Activated CD4-positive, CD25-positive, alpha-beta regulatory T cell treated with anti-CD3 and anti-CD28 coated beads, Interleukin-2, amount 50 U/mL, for 16 hours (primary cell): ENCODE data around the gene RABL3.
A peak's percentile ranks its signal among the peaks of the same experiment; 100 is the strongest.
"Not testable (repeated sequence)": the region's sequence is repeated elsewhere in the genome, so short reads cannot be mapped to it uniquely, and the experiment has no call there.

Experiments
- DNase-seq: peaks from one replicate; pipeline ENCODE4 v3.0.0-alpha.2; 2020; ENCODE audit warnings: low read depth, low spot score

The RABL3 gene, protein sequence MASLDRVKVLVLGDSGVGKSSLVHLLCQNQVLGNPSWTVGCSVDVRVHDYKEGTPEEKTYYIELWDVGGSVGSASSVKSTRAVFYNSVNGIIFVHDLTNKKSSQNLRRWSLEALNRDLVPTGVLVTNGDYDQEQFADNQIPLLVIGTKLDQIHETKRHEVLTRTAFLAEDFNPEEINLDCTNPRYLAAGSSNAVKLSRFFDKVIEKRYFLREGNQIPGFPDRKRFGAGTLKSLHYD

GRCh38 chr3:120742198-120742848, at the start of gene RABL3, which contains the start of gene GTF2E1:
Gene RABL3 (minus strand): TSS chr3:120742516. CDS start chr3:120742507, 9 bp downstream.
Gene GTF2E1 (plus strand): TSS chr3:120742744. CDS start chr3:120750553, 7,809 bp downstream.
- DNase-seq: peak; percentile 97

GRCh38 chr3:120791913-120792312, 49.6 kb upstream of the RABL3 start:
- no peak for DNase-seq

GRCh38 chr3:120791010-120791409, 48.7 kb upstream of the RABL3 start:
- no peak for DNase-seq

GRCh38 chr3:120785832-120786231, 43.5 kb upstream of the RABL3 start:
- not testable (repeated sequence) for DNase-seq

DNA sequence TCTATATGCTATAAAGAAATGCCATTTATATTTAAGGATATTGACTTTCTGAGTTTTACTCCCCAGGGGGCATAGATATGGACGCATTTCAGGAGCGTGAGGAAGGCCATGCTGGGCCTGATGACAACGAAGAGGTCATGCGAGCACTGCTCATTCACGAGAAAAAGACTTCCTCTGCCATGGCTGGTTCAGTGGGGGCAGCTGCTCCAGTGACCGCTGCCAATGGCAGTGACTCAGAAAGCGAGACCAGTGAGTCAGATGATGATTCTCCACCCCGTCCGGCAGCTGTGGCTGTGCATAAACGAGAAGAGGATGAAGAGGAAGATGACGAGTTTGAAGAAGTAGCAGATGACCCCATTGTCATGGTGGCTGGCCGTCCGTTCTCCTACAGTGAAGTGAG, 38.7 kb upstream of the RABL3 start:
- DNase-seq: no peak

- no peak for DNase-seq
Observed at GRCh38 chr3:120778776-120779175, 36.5 kb upstream of the RABL3 start.

- DNase-seq: no peak
Observed at GRCh38 chr3:120775411-120775810, 33.1 kb upstream of the RABL3 start.

GRCh38 chr3:120773932-120774331, 31.6 kb upstream of the RABL3 start:
- DNase-seq: no peak

DNA sequence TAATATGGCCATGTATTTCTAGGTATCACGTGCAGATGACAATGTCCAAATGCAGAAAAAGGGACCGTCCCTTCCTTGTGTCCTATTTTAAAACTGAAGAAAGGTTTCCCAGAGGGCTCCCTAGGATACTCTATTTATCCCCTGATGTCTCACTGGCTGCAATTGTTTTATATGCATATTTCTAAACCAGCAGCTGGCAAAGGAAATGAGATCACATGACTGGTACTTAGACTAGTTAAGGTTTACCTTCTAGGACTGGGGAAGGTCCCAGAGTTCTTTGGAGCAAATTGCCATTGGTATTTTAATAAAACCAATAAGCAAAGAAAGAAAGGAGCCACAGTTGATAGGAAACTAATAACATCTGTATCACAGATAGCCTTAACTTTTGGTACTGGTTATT, 29.8 kb upstream of the RABL3 start:
- no peak for DNase-seq

GRCh38 chr3:120770891-120771290, 28.6 kb upstream of the RABL3 start:
- DNase-seq: no peak

- DNase-seq: no peak
Observed at GRCh38 chr3:120769436-120769835, 27.1 kb upstream of the RABL3 start.

DNA sequence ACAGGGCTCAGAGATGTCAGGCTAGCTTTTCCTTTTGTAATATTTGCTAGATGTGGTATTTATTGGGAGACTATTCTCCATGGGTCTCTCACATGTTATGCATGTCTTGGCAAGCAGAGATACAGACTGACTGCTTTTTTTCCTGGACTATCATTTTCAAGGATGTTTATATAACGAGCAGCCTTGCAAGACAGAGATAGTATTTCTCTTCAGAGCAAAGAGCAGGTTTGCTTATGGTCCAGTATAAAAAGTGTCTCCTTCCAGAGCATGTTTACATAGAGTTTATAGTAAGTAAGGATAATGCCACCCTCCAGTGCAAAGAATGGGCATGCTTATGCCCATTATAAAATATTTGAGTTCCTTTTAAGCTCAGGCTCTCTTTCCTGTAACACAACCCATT, 24.8 kb upstream of the RABL3 start:
- DNase-seq: no peak

GRCh38 chr3:120766576-120766975, 24.3 kb upstream of the RABL3 start:
- DNase-seq: no peak

GRCh38 chr3:120765830-120766493, 23.6 kb upstream of the RABL3 start:
- no peak for DNase-seq

GRCh38 chr3:120764206-120764605, 21.9 kb upstream of the RABL3 start:
- no peak for DNase-seq

DNA sequence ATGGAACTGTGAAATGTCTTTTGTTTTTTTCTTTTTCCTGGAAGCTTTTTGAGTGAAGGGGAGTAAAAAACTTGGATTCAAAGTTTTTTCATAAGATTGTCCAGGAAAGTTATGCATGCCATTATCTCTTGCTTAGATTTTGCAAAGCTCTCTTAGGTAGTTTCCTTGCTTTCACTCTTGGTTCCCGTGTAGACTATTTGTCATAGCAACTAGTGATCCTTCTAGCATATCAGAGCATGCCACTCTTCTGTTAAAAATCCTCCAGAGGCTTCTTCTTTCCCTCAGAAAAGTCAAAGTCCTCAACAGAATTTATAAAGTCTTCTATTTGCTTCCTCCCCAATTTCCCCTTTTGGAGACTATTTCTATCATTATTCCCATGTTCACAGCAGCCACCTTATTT, 21.3 kb upstream of the RABL3 start:
- no peak for DNase-seq

DNA sequence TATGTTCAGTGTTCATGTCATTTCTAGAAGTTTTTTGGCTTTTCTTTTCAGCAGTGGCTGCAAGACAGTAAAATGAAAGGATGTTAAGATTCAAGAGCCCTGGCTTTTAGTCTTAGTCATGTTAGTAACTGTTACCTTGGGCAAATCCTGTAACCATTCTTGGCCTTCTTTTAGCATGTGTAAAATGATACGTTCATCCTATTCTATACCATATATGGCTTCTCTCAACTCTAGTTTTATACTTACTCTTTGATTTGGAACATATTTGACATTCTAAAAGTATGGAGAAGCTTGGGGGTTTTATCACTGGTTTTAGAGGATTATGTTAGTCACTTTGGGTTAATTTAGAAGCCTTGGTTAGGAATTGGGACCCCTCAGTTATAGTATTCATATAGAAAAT, 20.3 kb upstream of the RABL3 start:
- DNase-seq: no peak

DNA sequence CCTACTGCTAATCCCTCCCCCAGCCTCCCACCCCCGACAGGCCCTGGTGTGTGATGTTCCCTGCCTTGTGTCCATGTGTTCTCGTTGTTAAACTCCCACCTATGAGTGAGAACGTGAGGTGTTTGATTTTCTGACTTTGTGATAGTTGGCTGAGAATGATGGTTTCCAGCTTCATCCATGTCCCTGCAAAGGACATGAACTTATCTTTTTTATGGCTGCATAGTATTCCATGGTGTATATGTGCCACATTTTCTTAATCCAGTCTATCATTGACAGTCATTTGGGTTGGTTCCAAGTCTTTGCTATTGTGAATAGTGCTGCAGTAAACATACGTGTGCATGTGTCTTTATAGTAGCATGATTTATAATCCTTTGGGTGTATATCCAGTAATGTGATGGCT, 16.2 kb upstream of the RABL3 start:
- not testable (repeated sequence) for DNase-seq

DNA sequence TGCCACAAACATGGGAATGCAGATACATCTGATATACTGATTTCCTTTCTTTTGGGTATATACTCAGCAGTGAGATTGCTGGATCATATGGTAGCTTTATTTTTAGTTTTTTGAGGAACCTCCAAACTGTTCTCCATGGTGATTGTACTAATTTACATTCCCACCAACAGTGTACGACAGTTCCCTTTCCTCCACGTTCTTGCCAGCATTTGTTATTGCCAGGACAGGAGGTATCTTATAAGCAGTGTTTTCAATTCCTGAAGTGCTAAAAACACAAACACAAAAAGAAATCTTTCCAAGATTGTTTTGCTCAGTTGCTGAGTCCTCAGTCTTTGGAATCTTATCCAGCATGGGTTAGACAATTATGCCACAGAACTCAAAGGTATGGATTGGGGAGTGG, 13.7 kb upstream of the RABL3 start:
- no peak for DNase-seq

- DNase-seq: no peak
Observed at GRCh38 chr3:120753810-120754209, 11.5 kb upstream of the RABL3 start.

GRCh38 chr3:120752865-120753264, 10.5 kb upstream of the RABL3 start:
- DNase-seq: no peak

GRCh38 chr3:120752230-120752629, 9.9 kb upstream of the RABL3 start:
- no peak for DNase-seq

GRCh38 chr3:120749843-120750242, 7.5 kb upstream of the RABL3 start:
- no peak for DNase-seq
